Sigmoid colon (tissue), 4 donors: ENCODE data around the gene CLCN7.

Experiments used
- CTCF ChIP-seq, 4 experiments: fragments of 450-650 bp in 3 of 4; fragments of 200-600 bp in 1 of 4; IDR thresholded peaks; one replicate each; pipeline ENCODE4 v1.5.1; 2016 to 2019; ENCODE audit warnings: antibody characterized with exemption in 4 of 4, mild to moderate bottlenecking in 3 of 4, moderate library complexity in 2 of 4
- EP300 ChIP-seq, 4 donors: sonication (generic); formaldehyde crosslinking; IDR thresholded peaks; one replicate each; pipeline ENCODE4 v1.6.1; 2017; ENCODE audit warnings: antibody characterized with exemption in 4 of 4
- POLR2A ChIP-seq, 2 donors: fragments of 450-650 bp; IDR thresholded peaks; one replicate each; pipeline ENCODE4 v1.6.1; 2016; ENCODE audit warnings: antibody characterized with exemption in 2 of 2, mild to moderate bottlenecking in 2 of 2, moderate library complexity in 2 of 2

- TF ChIP-seq CTCF (IDR thresholded peaks at IDR 0.05) (no peak), POLR2A (IDR thresholded peaks at IDR 0.05) (no peak), EP300 (IDR thresholded peaks at IDR 0.05) (no peak)
These were observed 30.4 kb upstream of the CLCN7 start for GRCh38 chr16:1505073-1505844.
